ENCODE measurements around the gene CMPK1.

The CMPK1 gene

DNA sequence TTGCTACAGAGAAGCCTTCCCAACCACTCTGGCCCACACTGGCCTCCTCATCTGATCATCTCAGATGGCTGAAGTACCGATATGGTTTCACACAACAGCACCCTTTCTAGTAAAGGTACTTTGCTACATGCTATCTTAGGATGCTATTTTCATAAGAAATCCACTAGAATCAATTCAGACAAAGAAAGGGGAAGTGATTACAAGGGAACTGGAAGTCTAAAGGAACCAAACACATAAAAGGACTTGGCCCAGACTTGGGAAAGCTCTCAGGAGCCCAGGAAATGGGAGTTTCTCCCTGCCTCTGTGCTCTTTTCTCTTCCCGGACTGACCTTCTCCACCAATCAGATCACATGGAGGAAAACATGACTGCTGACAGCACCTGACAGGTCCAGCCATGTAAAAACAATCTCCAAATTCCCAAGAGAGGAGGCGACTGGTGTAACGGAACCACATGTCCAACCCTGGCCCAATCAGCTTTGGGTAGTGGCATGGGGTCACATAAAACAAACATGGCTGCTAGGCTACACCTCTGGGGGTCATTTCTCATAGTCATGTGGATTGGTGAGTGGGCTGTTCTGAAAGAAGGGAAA is 69.8 kb downstream of the CMPK1 start:
- TF ChIP-seq CTCF (IDR thresholded peaks at IDR 0.05; ENCODE audit: insufficient read depth, low read depth, low read length, missing control alignments) = no peak
- DNase-seq (ENCODE audit: low read depth) = no peak
- H3K4me3 ChIP-seq (ENCODE audit: low read depth, low read length) = no peak overlapping the region

- H3K4me3 ChIP-seq (ENCODE audit: low read depth, low read length) = no peak overlapping the region
- no peak for DNase-seq (ENCODE audit: low read depth)
- TF ChIP-seq CTCF (IDR thresholded peaks at IDR 0.05; ENCODE audit: insufficient read depth, low read depth, low read length, missing control alignments) = no peak
These were observed 72.1 kb downstream of the CMPK1 start for GRCh38 chr1:47405697-47406096.

- DNase-seq (ENCODE audit: low read depth) = no peak
- no peak for TF ChIP-seq CTCF (IDR thresholded peaks at IDR 0.05; ENCODE audit: insufficient read depth, low read depth, low read length, missing control alignments)
- no peak overlapping the region for H3K4me3 ChIP-seq (ENCODE audit: low read depth, low read length)
These were observed 73.4 kb downstream of the CMPK1 start for GRCh38 chr1:47406966-47407365.

GRCh38 chr1:47407481-47407880 is 73.9 kb downstream of the CMPK1 start:
- DNase-seq (ENCODE audit: low read depth) = no peak
- H3K4me3 ChIP-seq (ENCODE audit: low read depth, low read length) = no peak overlapping the region
- no peak for TF ChIP-seq CTCF (IDR thresholded peaks at IDR 0.05; ENCODE audit: insufficient read depth, low read depth, low read length, missing control alignments)

DNA sequence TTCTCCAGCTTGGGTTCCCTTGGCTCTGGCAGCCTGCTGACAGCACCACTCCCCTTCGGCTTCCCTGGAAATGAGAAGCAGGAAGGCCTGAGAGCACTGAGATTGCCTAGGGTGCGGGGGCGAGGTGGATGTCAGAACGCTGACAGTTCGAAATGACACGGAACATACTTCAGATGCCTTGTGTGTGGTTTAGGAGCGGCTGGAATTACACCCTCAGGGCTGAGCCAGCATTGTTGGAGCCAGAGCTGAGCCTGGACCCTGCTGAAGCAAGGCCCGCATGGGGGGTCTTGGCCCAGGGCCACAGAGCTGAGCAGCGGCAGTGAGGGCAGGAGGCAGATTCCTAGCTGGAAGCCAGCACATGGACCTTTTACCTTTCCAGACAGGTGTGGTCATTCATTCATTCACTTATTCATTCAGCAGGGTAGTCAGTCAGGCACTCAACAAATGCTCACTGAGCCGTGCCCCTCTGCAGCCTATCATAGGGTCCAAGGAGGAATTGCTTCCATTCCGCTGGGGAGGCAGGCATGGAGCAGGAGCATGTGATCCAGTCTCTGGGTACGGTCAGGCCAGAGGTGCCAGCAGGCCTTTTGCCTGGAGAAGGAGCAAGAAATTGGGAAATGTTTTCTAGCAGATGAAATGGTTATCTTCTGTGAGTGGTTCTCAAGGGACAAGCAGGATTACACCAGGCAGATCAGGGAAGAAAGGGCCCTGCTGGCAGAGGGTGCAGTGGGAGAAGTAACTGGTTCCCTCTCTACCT is 75.9 kb downstream of the CMPK1 start:
- TF ChIP-seq CTCF (IDR thresholded peaks at IDR 0.05; ENCODE audit: insufficient read depth, low read depth, low read length, missing control alignments) = no peak
- no peak overlapping the region for H3K4me3 ChIP-seq (ENCODE audit: low read depth, low read length)
- DNase-seq (ENCODE audit: low read depth) = no peak

DNA sequence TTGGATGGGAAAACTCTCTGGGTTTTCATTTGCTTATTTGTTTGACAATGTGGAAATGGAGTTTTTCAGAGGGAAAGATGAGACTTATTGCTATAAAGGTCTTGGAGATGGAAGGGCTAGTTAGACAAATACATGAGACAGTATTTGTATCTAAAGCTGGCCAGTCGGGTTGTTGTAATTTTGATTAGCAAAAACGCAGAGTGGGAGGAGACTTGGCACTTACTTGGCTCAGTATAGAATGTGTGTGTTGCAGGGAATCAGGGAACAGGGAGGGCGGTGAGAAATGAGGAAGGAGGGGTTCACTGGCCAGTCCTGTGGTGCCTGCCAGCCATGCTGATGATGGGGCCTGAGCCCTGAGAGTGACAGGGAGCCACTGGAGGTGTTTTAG is 76.5 kb downstream of the CMPK1 start:
- no peak for DNase-seq (ENCODE audit: low read depth)
- TF ChIP-seq CTCF (IDR thresholded peaks at IDR 0.05; ENCODE audit: insufficient read depth, low read depth, low read length, missing control alignments) = no peak
- H3K4me3 ChIP-seq (ENCODE audit: low read depth, low read length) = no peak overlapping the region

DNA sequence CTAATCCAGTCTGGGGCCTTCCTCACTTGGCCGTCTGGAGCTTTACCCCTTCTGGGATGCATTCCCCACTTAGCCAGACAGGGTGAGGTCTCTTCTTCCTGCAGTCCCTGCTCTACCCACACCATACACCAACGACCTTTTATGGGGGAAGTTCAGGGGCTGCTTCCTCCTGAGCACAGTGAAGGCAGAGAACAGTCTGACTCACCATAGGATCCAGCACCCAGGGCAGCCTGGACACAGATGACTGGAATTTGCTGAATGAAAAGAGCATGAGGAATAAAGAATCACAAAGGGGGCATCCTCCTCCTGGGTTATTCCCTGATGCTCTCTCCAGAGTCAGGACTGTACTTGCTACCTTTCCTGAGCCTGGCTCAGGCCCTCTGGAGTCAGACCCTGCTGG is 77.8 kb downstream of the CMPK1 start:
- no peak overlapping the region for H3K4me3 ChIP-seq (ENCODE audit: low read depth, low read length)
- no peak for TF ChIP-seq CTCF (IDR thresholded peaks at IDR 0.05; ENCODE audit: insufficient read depth, low read depth, low read length, missing control alignments)
- no peak for DNase-seq (ENCODE audit: low read depth)
